HepG2 (cell line): ENCODE results near the gene PRRT1B. TPM values are rescaled to one million over a fixed set of nuclear protein-coding genes. Genes with fewer than 3 reads are reported as not detected.

Source experiments
- GATA4 ChIP-seq: sonication (generic); IDR thresholded peaks from 2 replicates; pipeline ENCODE4 v1.6.1; 2016; ENCODE audit warnings: antibody characterized with exemption, low read depth, borderline replicate concordance
- HNRNPH1 ChIP-seq: fragments of 200-400 bp; formaldehyde crosslinking; optimal IDR thresholded peaks from 2 replicates; pipeline ENCODE3; 2017; ENCODE audit warnings: mild to moderate bottlenecking, low read depth, low read length
- HNRNPLL ChIP-seq: fragments of 200-400 bp; formaldehyde crosslinking; IDR thresholded peaks from 2 replicates; pipeline ENCODE4 v1.6.1; 2017; ENCODE audit warnings: mild to moderate bottlenecking, low read depth, low read length; ENCODE audit not compliant: poor library complexity, severe bottlenecking
- ISL2 ChIP-seq: sonication (generic); formaldehyde crosslinking; IDR thresholded peaks from 2 replicates; pipeline ENCODE4 v1.5.0; 2020; ENCODE audit warnings: missing genetic modification reagents
- MED1 ChIP-seq: sonication (generic); formaldehyde crosslinking; IDR thresholded peaks from 2 replicates; pipeline ENCODE4 v1.4.0; 2020; ENCODE audit warnings: missing genetic modification reagents
- NFKBIZ ChIP-seq: IDR thresholded peaks from 2 replicates; pipeline ENCODE4 v1.6.1; 2018; ENCODE audit warnings: missing genetic modification reagents, missing compliant biosample characterization
- RAD51 ChIP-seq: fragments of 450-650 bp; IDR thresholded peaks from 2 replicates; pipeline ENCODE4 v1.6.1; 2016; ENCODE audit warnings: borderline replicate concordance
- REPIN1 ChIP-seq: sonication (generic); formaldehyde crosslinking; IDR thresholded peaks from 2 replicates; pipeline ENCODE4 v1.8.0; 2022; ENCODE audit warnings: missing genetic modification reagents, low read depth, mild to moderate bottlenecking, borderline replicate concordance
- ZNF121 ChIP-seq: sonication (generic); formaldehyde crosslinking; IDR thresholded peaks from 2 replicates; pipeline ENCODE4 v1.5.0; 2020; ENCODE audit warnings: mild to moderate bottlenecking, missing genetic modification reagents
- polyA plus RNA-seq, 8 experiments: library from polyadenylated mRNA; depleted of rRNA in 3 of 8; stranded (reverse) in 7 of 8; unstranded in 1 of 8; fragments of >200 nt; fragmentation: Illumina TruSeq in 4 of 8; extraction: Trizol in 4 of 8; gene quantifications; 2 replicates each; pipeline versions ENCODE4 v1.2.1 to v1.2.3, GENCODE V29; 2011 to 2016; ENCODE audit warnings: low read depth in 4 of 8, missing spikeins in 1 of 8, mixed read lengths in 1 of 8; ENCODE audit not compliant: insufficient read depth in 1 of 8
- total RNA-seq, 5 experiments: library from RNA; depleted of rRNA; stranded (reverse); fragments of >200 nt; fragmentation: Illumina TruSeq; extraction: Trizol; gene quantifications; 2 replicates each; pipeline ENCODE4 v1.2.3, GENCODE V29; 2016; ENCODE audit warnings: low read depth in 1 of 5
- TF ChIP-seq, protein P1 (sequence below): IDR thresholded peaks from 2 replicates; pipeline ENCODE4 v1.6.1; 2018; ENCODE audit warnings: missing genetic modification reagents, mild to moderate bottlenecking, missing compliant biosample characterization
- TF ChIP-seq, protein P2 (sequence below): sonication (generic); formaldehyde crosslinking; IDR thresholded peaks from 2 replicates; pipeline ENCODE4 v1.5.0; 2020; ENCODE audit warnings: missing genetic modification reagents, mild to moderate bottlenecking, borderline replicate concordance
- TF ChIP-seq, protein P3 (sequence below): sonication (generic); formaldehyde crosslinking; IDR thresholded peaks from 2 replicates; pipeline ENCODE4 v1.9.0; 2022; ENCODE audit warnings: missing genetic modification reagents, mild to moderate bottlenecking, borderline replicate concordance
- TF ChIP-seq, protein P4 (sequence below): sonication (generic); formaldehyde crosslinking; IDR thresholded peaks from 2 replicates; pipeline ENCODE4 v1.5.0; 2020; ENCODE audit warnings: mild to moderate bottlenecking, missing genetic modification reagents, borderline replicate concordance
- TF ChIP-seq, protein P5 (sequence below): sonication (generic); formaldehyde crosslinking; IDR thresholded peaks from 2 replicates; pipeline ENCODE4 v1.4.0; 2020; ENCODE audit warnings: mild to moderate bottlenecking, missing genetic modification reagents
- TF ChIP-seq, protein P6 (sequence below): sonication (generic); formaldehyde crosslinking; IDR thresholded peaks from 2 replicates; pipeline ENCODE4 v1.4.0; 2020; ENCODE audit warnings: missing genetic modification reagents

Gene PRRT1B
- total and polyA plus RNA-seq, 2 of the 13 experiments (the other 11 are each of a cell fraction or from before 2014, with no cell fraction given) = not detected

DNA sequence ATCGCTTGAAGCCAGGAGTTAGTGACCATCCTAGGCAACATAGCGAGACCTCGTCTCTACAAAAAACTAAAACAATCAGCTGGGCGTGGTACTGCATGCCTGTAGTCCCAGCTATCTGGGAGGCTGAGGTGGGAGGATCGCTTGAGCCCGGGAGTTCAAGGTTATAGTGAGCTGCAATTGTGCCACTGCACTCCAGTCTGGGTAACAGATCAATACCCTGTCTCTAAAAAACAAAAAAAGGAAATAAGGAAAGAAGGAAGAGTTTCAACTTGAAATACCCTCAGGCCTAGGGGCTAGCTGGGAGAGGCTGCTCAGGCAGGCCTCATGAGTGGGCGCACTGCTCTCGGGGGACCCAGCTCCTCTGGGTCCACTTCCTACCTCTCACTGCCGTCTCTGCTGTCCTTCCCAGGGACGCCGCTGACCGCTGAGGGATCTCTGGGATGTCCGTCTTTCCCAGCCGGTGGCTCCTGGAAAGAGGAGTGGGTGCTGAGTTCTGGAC lies 56.4 kb downstream of the PRRT1B start (continued):
- TF ChIP-seq, protein P1, sequence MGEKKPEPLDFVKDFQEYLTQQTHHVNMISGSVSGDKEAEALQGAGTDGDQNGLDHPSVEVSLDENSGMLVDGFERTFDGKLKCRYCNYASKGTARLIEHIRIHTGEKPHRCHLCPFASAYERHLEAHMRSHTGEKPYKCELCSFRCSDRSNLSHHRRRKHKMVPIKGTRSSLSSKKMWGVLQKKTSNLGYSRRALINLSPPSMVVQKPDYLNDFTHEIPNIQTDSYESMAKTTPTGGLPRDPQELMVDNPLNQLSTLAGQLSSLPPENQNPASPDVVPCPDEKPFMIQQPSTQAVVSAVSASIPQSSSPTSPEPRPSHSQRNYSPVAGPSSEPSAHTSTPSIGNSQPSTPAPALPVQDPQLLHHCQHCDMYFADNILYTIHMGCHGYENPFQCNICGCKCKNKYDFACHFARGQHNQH (CRISPR knock-in tag) = peak; percentile 66
- TF ChIP-seq GATA4 (0 out of 2 replicates have a peak, but pooled peaks have one; percentile 22), HNRNPH1 (no peak), ZNF121 (0 out of 2 replicates have a peak, but pooled peaks have one; percentile 33), NFKBIZ (0 out of 2 replicates have a peak, but pooled peaks have one; percentile 13), ISL2 (CRISPR knock-in tag) (0 out of 2 replicates have a peak, but pooled peaks have one; percentile 46), MED1 (CRISPR knock-in tag) (peak; percentile 93), REPIN1 (CRISPR knock-in tag) (no peak), RAD51 (no peak), HNRNPLL (no peak)
- TF ChIP-seq, protein P2, sequence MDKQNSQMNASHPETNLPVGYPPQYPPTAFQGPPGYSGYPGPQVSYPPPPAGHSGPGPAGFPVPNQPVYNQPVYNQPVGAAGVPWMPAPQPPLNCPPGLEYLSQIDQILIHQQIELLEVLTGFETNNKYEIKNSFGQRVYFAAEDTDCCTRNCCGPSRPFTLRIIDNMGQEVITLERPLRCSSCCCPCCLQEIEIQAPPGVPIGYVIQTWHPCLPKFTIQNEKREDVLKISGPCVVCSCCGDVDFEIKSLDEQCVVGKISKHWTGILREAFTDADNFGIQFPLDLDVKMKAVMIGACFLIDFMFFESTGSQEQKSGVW (CRISPR knock-in tag) = no peak
- TF ChIP-seq, protein P3, sequence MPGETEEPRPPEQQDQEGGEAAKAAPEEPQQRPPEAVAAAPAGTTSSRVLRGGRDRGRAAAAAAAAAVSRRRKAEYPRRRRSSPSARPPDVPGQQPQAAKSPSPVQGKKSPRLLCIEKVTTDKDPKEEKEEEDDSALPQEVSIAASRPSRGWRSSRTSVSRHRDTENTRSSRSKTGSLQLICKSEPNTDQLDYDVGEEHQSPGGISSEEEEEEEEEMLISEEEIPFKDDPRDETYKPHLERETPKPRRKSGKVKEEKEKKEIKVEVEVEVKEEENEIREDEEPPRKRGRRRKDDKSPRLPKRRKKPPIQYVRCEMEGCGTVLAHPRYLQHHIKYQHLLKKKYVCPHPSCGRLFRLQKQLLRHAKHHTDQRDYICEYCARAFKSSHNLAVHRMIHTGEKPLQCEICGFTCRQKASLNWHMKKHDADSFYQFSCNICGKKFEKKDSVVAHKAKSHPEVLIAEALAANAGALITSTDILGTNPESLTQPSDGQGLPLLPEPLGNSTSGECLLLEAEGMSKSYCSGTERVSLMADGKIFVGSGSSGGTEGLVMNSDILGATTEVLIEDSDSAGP (CRISPR knock-in tag) = peak; percentile 54; the same call in 1 of the 2 replicates
- TF ChIP-seq, protein P4, sequence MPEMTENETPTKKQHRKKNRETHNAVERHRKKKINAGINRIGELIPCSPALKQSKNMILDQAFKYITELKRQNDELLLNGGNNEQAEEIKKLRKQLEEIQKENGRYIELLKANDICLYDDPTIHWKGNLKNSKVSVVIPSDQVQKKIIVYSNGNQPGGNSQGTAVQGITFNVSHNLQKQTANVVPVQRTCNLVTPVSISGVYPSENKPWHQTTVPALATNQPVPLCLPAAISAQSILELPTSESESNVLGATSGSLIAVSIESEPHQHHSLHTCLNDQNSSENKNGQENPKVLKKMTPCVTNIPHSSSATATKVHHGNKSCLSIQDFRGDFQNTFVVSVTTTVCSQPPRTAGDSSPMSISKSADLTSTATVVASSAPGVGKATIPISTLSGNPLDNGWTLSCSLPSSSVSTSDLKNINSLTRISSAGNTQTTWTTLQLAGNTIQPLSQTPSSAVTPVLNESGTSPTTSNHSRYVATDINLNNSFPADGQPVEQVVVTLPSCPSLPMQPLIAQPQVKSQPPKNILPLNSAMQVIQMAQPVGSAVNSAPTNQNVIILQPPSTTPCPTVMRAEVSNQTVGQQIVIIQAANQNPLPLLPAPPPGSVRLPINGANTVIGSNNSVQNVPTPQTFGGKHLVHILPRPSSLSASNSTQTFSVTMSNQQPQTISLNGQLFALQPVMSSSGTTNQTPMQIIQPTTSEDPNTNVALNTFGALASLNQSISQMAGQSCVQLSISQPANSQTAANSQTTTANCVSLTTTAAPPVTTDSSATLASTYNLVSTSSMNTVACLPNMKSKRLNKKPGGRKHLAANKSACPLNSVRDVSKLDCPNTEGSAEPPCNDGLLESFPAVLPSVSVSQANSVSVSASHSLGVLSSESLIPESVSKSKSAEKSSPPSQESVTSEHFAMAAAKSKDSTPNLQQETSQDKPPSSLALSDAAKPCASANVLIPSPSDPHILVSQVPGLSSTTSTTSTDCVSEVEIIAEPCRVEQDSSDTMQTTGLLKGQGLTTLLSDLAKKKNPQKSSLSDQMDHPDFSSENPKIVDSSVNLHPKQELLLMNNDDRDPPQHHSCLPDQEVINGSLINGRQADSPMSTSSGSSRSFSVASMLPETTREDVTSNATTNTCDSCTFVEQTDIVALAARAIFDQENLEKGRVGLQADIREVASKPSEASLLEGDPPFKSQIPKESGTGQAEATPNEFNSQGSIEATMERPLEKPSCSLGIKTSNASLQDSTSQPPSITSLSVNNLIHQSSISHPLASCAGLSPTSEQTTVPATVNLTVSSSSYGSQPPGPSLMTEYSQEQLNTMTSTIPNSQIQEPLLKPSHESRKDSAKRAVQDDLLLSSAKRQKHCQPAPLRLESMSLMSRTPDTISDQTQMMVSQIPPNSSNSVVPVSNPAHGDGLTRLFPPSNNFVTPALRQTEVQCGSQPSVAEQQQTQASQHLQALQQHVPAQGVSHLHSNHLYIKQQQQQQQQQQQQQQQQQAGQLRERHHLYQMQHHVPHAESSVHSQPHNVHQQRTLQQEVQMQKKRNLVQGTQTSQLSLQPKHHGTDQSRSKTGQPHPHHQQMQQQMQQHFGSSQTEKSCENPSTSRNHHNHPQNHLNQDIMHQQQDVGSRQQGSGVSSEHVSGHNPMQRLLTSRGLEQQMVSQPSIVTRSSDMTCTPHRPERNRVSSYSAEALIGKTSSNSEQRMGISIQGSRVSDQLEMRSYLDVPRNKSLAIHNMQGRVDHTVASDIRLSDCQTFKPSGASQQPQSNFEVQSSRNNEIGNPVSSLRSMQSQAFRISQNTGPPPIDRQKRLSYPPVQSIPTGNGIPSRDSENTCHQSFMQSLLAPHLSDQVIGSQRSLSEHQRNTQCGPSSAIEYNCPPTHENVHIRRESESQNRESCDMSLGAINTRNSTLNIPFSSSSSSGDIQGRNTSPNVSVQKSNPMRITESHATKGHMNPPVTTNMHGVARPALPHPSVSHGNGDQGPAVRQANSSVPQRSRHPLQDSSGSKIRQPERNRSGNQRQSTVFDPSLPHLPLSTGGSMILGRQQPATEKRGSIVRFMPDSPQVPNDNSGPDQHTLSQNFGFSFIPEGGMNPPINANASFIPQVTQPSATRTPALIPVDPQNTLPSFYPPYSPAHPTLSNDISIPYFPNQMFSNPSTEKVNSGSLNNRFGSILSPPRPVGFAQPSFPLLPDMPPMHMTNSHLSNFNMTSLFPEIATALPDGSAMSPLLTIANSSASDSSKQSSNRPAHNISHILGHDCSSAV (CRISPR knock-in tag) = no peak
- TF ChIP-seq, protein P5, sequence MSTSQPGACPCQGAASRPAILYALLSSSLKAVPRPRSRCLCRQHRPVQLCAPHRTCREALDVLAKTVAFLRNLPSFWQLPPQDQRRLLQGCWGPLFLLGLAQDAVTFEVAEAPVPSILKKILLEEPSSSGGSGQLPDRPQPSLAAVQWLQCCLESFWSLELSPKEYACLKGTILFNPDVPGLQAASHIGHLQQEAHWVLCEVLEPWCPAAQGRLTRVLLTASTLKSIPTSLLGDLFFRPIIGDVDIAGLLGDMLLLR (CRISPR knock-in tag) = no peak
- TF ChIP-seq, protein P6, sequence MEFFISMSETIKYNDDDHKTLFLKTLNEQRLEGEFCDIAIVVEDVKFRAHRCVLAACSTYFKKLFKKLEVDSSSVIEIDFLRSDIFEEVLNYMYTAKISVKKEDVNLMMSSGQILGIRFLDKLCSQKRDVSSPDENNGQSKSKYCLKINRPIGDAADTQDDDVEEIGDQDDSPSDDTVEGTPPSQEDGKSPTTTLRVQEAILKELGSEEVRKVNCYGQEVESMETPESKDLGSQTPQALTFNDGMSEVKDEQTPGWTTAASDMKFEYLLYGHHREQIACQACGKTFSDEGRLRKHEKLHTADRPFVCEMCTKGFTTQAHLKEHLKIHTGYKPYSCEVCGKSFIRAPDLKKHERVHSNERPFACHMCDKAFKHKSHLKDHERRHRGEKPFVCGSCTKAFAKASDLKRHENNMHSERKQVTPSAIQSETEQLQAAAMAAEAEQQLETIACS = no peak
